Measurements from ENCODE around the gene TAF13. TPM values are rescaled to one million over a fixed set of nuclear protein-coding genes. Genes with fewer than 3 reads are reported as not detected.

TAF13 gene
- total RNA-seq, 2 donors from 2014 or later = 25.9 to 29.4 TPM

GRCh38 chr1:109084563-109085517, 9.0 kb upstream of the TAF13 start:
- ATAC-seq (replicated peaks in 1 of 2) = peak; percentile 45 to 60
- H3K36me3 Mint-ChIP-seq (ENCODE audit: insufficient read depth in 2 of 2) = no peaks in the 10 kb centered on the region

GRCh38 chr1:109083923-109084322, 8.1 kb upstream of the TAF13 start:
- no peak for DNase-seq
- no peak for ATAC-seq (replicated peaks in 1 of 2)
- Mint-ChIP-seq H3K4me1 (ENCODE audit: low read depth) (peaks cover 11% of the 10 kb centered on the region), H3K27ac (no peak overlapping the region), H3K4me3 (no peak overlapping the region), H3K27me3 (ENCODE audit: low read depth) (no peaks in the 10 kb centered on the region), H3K36me3 (ENCODE audit: insufficient read depth in 2 of 2) (no peaks in the 10 kb centered on the region), H3K9me3 (no peaks in the 10 kb centered on the region)

More at GRCh38 chr1:109084563-109085517, 9.0 kb upstream of the TAF13 start:
- DNase-seq = no peak
- no peak overlapping the region for H3K27ac Mint-ChIP-seq
- H3K27me3 Mint-ChIP-seq (ENCODE audit: low read depth) = no peaks in the 10 kb centered on the region
- no peak overlapping the region for H3K4me3 Mint-ChIP-seq
- H3K9me3 Mint-ChIP-seq = no peaks in the 10 kb centered on the region
- peaks cover 19% of the 10 kb centered on the region for H3K4me1 Mint-ChIP-seq (ENCODE audit: low read depth)

DNA sequence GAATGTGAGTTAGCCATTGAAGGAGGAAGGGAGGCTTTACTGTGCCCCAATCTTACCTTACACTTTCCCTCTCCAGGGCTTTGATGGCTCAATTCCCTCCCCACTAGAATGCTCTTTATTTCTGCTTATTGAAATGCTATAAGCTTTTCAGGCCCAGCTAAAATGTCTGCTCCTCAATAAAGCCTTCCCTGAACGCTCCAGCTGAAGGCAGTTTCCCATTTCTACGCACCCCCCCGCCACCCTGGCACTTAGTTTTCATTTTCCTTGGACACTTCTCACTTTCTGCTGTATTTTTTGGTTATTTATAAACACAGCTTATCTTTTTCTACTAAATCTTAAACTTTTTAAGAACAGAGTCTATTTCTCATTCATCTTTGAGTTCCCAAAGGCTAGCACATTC, 7.7 kb upstream of the TAF13 start:
- Mint-ChIP-seq H3K4me1 (ENCODE audit: low read depth) (peaks cover 11% of the 10 kb centered on the region), H3K4me3 (no peak overlapping the region), H3K27me3 (ENCODE audit: low read depth) (no peaks in the 10 kb centered on the region), H3K36me3 (ENCODE audit: insufficient read depth in 2 of 2) (no peaks in the 10 kb centered on the region), H3K9me3 (no peaks in the 10 kb centered on the region), H3K27ac (no peak overlapping the region)
- ATAC-seq (replicated peaks in 1 of 2) = no peak
- DNase-seq = no peak

GRCh38 chr1:109080441-109081082, 4.8 kb upstream of the TAF13 start:
- no peak for ATAC-seq (replicated peaks in 1 of 2)
- DNase-seq = no peak
- Mint-ChIP-seq H3K27me3 (ENCODE audit: low read depth) (no peaks in the 10 kb centered on the region), H3K4me1 (ENCODE audit: low read depth) (peaks cover 17% of the 10 kb centered on the region), H3K36me3 (ENCODE audit: insufficient read depth in 2 of 2) (peaks cover 0 to 5% of the 10 kb centered on the region in 2 donors), H3K4me3 (no peak overlapping the region), H3K9me3 (no peaks in the 10 kb centered on the region), H3K27ac (no peak overlapping the region)

GRCh38 chr1:109079240-109079622, 3.4 kb upstream of the TAF13 start:
- Mint-ChIP-seq H3K4me1 (ENCODE audit: low read depth) (peaks cover 20% of the 10 kb centered on the region), H3K9me3 (no peaks in the 10 kb centered on the region)

DNA sequence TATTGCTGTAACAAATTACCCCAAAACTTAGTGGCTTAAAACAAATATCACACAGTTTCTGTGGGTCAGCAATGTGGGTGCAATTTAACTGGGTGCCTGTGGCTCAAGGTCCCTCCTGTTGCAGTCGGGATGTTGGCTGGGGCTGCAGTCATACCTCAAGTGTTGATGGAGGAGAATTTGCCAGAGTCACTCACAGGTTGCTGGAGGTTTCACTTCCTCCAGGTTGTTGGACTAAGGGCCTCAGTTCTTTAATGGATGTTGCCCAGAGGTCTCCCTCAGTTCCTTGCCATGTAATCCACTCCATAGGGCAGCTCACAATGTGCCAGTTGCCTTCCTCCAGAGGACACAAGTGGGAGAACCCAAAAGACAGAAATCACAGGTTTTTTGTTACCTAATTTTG, 2.5 kb upstream of the TAF13 start:
- H3K36me3 Mint-ChIP-seq (ENCODE audit: insufficient read depth in 2 of 2) = peaks cover 0 to 6% of the 10 kb centered on the region in 2 donors
- ATAC-seq (replicated peaks in 1 of 2) = no peak
- no peaks in the 10 kb centered on the region for H3K27me3 Mint-ChIP-seq (ENCODE audit: low read depth)
- no peak for DNase-seq
- no peak overlapping the region for H3K27ac Mint-ChIP-seq
- H3K4me3 Mint-ChIP-seq = no peak overlapping the region
- H3K4me1 Mint-ChIP-seq (ENCODE audit: low read depth) = peaks cover 22% of the 10 kb centered on the region
- no peaks in the 10 kb centered on the region for H3K9me3 Mint-ChIP-seq

More at GRCh38 chr1:109079240-109079622, 3.4 kb upstream of the TAF13 start:
- Mint-ChIP-seq H3K36me3 (ENCODE audit: insufficient read depth in 2 of 2) (peaks cover 0 to 6% of the 10 kb centered on the region in 2 donors), H3K4me3 (no peak overlapping the region), H3K27ac (no peak overlapping the region), H3K27me3 (ENCODE audit: low read depth) (no peaks in the 10 kb centered on the region)
- ATAC-seq (replicated peaks in 1 of 2) (no peak), DNase-seq (no peak)

GRCh38 chr1:109069294-109069693, 6.5 kb downstream of the TAF13 start:
- Mint-ChIP-seq H3K9me3 (no peaks in the 10 kb centered on the region), H3K27ac (no peak overlapping the region), H3K27me3 (ENCODE audit: low read depth) (no peaks in the 10 kb centered on the region), H3K4me3 (no peak overlapping the region), H3K4me1 (ENCODE audit: low read depth) (peaks cover 2% of the 10 kb centered on the region), H3K36me3 (ENCODE audit: insufficient read depth in 2 of 2) (peaks cover 0 to 3% of the 10 kb centered on the region in 2 donors)
- ATAC-seq (replicated peaks in 1 of 2) (no peak), DNase-seq (no peak)

- no peaks in the 10 kb centered on the region for H3K9me3 Mint-ChIP-seq
- no peaks in the 10 kb centered on the region for H3K27me3 Mint-ChIP-seq (ENCODE audit: low read depth)
- no peak overlapping the region for H3K27ac Mint-ChIP-seq
- peaks cover 0 to 3% of the 10 kb centered on the region in 2 donors for H3K36me3 Mint-ChIP-seq (ENCODE audit: insufficient read depth in 2 of 2)
- no peak overlapping the region for H3K4me3 Mint-ChIP-seq
- DNase-seq (no peak), ATAC-seq (replicated peaks in 1 of 2) (no peak)
- no peaks in the 10 kb centered on the region for H3K4me1 Mint-ChIP-seq (ENCODE audit: low read depth)
Observed at GRCh38 chr1:109067883-109068282, 7.9 kb downstream of the TAF13 start.

- ATAC-seq (replicated peaks in 1 of 2) (no peak), DNase-seq (no peak)
- Mint-ChIP-seq H3K4me1 (ENCODE audit: low read depth) (no peaks in the 10 kb centered on the region), H3K4me3 (no peak overlapping the region), H3K27me3 (ENCODE audit: low read depth) (no peaks in the 10 kb centered on the region), H3K9me3 (no peaks in the 10 kb centered on the region), H3K36me3 (ENCODE audit: insufficient read depth in 2 of 2) (peaks cover 0 to 3% of the 10 kb centered on the region in 2 donors), H3K27ac (no peak overlapping the region)
Observed at GRCh38 chr1:109065137-109065536, 10.7 kb downstream of the TAF13 start.

DNA sequence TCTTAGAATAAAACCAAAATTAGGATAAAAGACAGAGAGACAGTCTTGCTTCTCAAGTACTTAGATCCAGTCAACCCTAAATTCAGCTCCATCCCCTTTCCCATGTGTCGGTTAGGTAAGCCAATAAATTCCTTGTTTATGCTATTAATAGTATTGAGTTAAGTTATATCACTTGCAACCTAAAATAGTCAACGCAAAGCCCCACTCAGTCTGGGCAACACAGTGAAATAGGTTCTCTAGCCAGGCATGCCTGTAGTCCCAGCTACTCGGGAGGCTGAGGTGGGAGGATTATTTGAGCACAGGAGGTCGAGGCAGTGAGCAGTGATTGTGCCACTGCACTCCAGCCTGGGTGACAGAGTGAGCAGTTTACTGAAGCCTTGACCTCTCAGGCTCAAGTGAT, 14.6 kb downstream of the TAF13 start:
- no peak overlapping the region for H3K4me3 Mint-ChIP-seq
- H3K27me3 Mint-ChIP-seq (ENCODE audit: low read depth) = no peaks in the 10 kb centered on the region
- no peak for DNase-seq
- no peak for ATAC-seq (replicated peaks in 1 of 2)
- no peaks in the 10 kb centered on the region for H3K9me3 Mint-ChIP-seq
- no peaks in the 10 kb centered on the region for H3K4me1 Mint-ChIP-seq (ENCODE audit: low read depth)
- peaks cover 0 to 3% of the 10 kb centered on the region in 2 donors for H3K36me3 Mint-ChIP-seq (ENCODE audit: insufficient read depth in 2 of 2)
- no peak overlapping the region for H3K27ac Mint-ChIP-seq

- Mint-ChIP-seq H3K27me3 (ENCODE audit: low read depth) (no peaks in the 10 kb centered on the region), H3K27ac (no peak overlapping the region), H3K9me3 (no peaks in the 10 kb centered on the region), H3K36me3 (ENCODE audit: insufficient read depth in 2 of 2) (peaks cover 0 to 3% of the 10 kb centered on the region in 2 donors), H3K4me3 (no peak overlapping the region), H3K4me1 (ENCODE audit: low read depth) (no peaks in the 10 kb centered on the region)
- ATAC-seq (replicated peaks in 1 of 2) = no peak
- DNase-seq = no peak
Observed at GRCh38 chr1:109060707-109061106, 15.1 kb downstream of the TAF13 start.

GRCh38 chr1:109059026-109059425, 16.8 kb downstream of the TAF13 start:
- no peaks in the 10 kb centered on the region for H3K27me3 Mint-ChIP-seq (ENCODE audit: low read depth)

GRCh38 chr1:109056064-109056463, 19.7 kb downstream of the TAF13 start:
- no peak overlapping the region for H3K27ac Mint-ChIP-seq
- H3K27me3 Mint-ChIP-seq (ENCODE audit: low read depth) = no peaks in the 10 kb centered on the region
- no peak for ATAC-seq (replicated peaks in 1 of 2)
- H3K4me1 Mint-ChIP-seq (ENCODE audit: low read depth) = no peaks in the 10 kb centered on the region
- no peak overlapping the region for H3K4me3 Mint-ChIP-seq
- H3K36me3 Mint-ChIP-seq (ENCODE audit: insufficient read depth in 2 of 2) = no peaks in the 10 kb centered on the region
- DNase-seq = no peak
- H3K9me3 Mint-ChIP-seq = no peaks in the 10 kb centered on the region

More at GRCh38 chr1:109059026-109059425, 16.8 kb downstream of the TAF13 start:
- DNase-seq (no peak), ATAC-seq (replicated peaks in 1 of 2) (no peak)
- Mint-ChIP-seq H3K36me3 (ENCODE audit: insufficient read depth in 2 of 2) (no peaks in the 10 kb centered on the region), H3K4me3 (no peak overlapping the region), H3K27ac (no peak overlapping the region), H3K4me1 (ENCODE audit: low read depth) (no peaks in the 10 kb centered on the region), H3K9me3 (no peaks in the 10 kb centered on the region)
